Cerebellar nuclear complex (tissue), 1 donor: ENCODE data around the gene SLC25A22.

Experiments
- DNase-seq, 2 experiments: peaks; one replicate each; lab custom pipeline; 2025; lab: John Stamatoyannopoulos, UW

SLC25A22 gene

GRCh38 chr11:746289-747157, 51.6 kb downstream of the SLC25A22 start:
- no peak for DNase-seq

- DNase-seq = no peak
These were observed 52.7 kb downstream of the SLC25A22 start for GRCh38 chr11:745428-745827.

GRCh38 chr11:742571-743201, 55.4 kb downstream of the SLC25A22 start:
- no peak for DNase-seq

GRCh38 chr11:742156-742546, 55.9 kb downstream of the SLC25A22 start:
- DNase-seq = no peak
